HepG2 (cell line): ENCODE measurements around the gene LRTM2. TPM values are rescaled to one million over a fixed set of nuclear protein-coding genes. Genes with fewer than 3 reads are reported as not detected.

Source experiments
- CHD4 ChIP-seq: fragments of 200-600 bp; sonication (generic); IDR thresholded peaks from 2 replicates; pipeline ENCODE4 v1.7.0; 2017; ENCODE audit warnings: mild to moderate bottlenecking, low read length, borderline replicate concordance
- E2F2 ChIP-seq: sonication (generic); formaldehyde crosslinking; IDR thresholded peaks from 2 replicates; pipeline ENCODE4 v1.4.0; 2020; ENCODE audit warnings: missing genetic modification reagents, borderline replicate concordance
- HBP1 ChIP-seq: IDR thresholded peaks from 2 replicates; pipeline ENCODE4 v1.6.1; 2016; ENCODE audit warnings: low read depth, control low read depth
- HNF4A ChIP-seq: sonication (generic); formaldehyde crosslinking; IDR thresholded peaks from 2 replicates; pipeline ENCODE4 v1.4.0; 2020; ENCODE audit warnings: missing genetic modification reagents
- HOXA3 ChIP-seq: sonication (generic); formaldehyde crosslinking; IDR thresholded peaks from 2 replicates; pipeline ENCODE4 v1.5.0; 2020; ENCODE audit warnings: missing genetic modification reagents
- IKZF5 ChIP-seq: IDR thresholded peaks from 2 replicates; pipeline ENCODE4 v1.6.1; 2018; ENCODE audit warnings: missing genetic modification reagents, mild to moderate bottlenecking, missing compliant biosample characterization
- MAF1 ChIP-seq: sonication (generic); formaldehyde crosslinking; IDR thresholded peaks from 2 replicates; pipeline ENCODE4 v1.5.0; 2020; ENCODE audit warnings: missing genetic modification reagents, borderline replicate concordance
- SCMH1 ChIP-seq: sonication (generic); formaldehyde crosslinking; IDR thresholded peaks from 2 replicates; pipeline ENCODE4 v1.9.0; 2021; ENCODE audit warnings: missing genetic modification reagents, mild to moderate bottlenecking, borderline replicate concordance
- SNRNP70 ChIP-seq: fragments of 200-400 bp; formaldehyde crosslinking; IDR thresholded peaks from 2 replicates; pipeline ENCODE4 v1.6.1; 2017; ENCODE audit warnings: mild to moderate bottlenecking, low read depth, low read length, moderate library complexity
- SOX13 ChIP-seq, 3 experiments: fragments of 450-650 bp in 1 of 3; sonication (generic) in 1 of 3; formaldehyde crosslinking in 1 of 3; IDR thresholded peaks in 2 of 3; conservative IDR thresholded peaks in 1 of 3; 2 replicates each; pipeline versions ENCODE4 v1.5.0 to v1.6.1; 2016 to 2020; ENCODE audit warnings: antibody characterized with exemption in 1 of 3, mild to moderate bottlenecking in 1 of 3, missing compliant biosample characterization in 1 of 3, missing genetic modification reagents in 1 of 3, moderate library complexity in 1 of 3
- SRF ChIP-seq: IDR thresholded peaks from 2 replicates; pipeline ENCODE4 v1.6.1; 2011; ENCODE audit warnings: mild to moderate bottlenecking, low read depth, low read length, moderate library complexity
- TAF1 ChIP-seq: sonication (generic); formaldehyde crosslinking; IDR thresholded peaks from 2 replicates; pipeline ENCODE4 v1.4.0; 2020; ENCODE audit warnings: missing genetic modification reagents
- TFAP4 ChIP-seq: sonication (generic); IDR thresholded peaks from 2 replicates; pipeline ENCODE4 v1.6.1; 2016; ENCODE audit warnings: low read depth, borderline replicate concordance
- TFDP1 ChIP-seq: IDR thresholded peaks from 2 replicates; pipeline ENCODE4 v1.6.1; 2016; ENCODE audit warnings: missing compliant biosample characterization, missing genetic modification reagents, borderline replicate concordance
- ZBTB46 ChIP-seq: sonication (generic); formaldehyde crosslinking; IDR thresholded peaks from 2 replicates; pipeline ENCODE4 v1.4.0; 2020; ENCODE audit warnings: mild to moderate bottlenecking, missing genetic modification reagents, borderline replicate concordance
- ZMYM2 ChIP-seq: sonication (generic); formaldehyde crosslinking; IDR thresholded peaks from 2 replicates; pipeline ENCODE4 v1.8.0; 2022; ENCODE audit warnings: mild to moderate bottlenecking, missing genetic modification reagents
- ZNF121 ChIP-seq: sonication (generic); formaldehyde crosslinking; IDR thresholded peaks from 2 replicates; pipeline ENCODE4 v1.5.0; 2020; ENCODE audit warnings: mild to moderate bottlenecking, missing genetic modification reagents
- ZNF569 ChIP-seq: sonication (generic); formaldehyde crosslinking; IDR thresholded peaks from 2 replicates; pipeline ENCODE4 v1.5.0; 2020; ENCODE audit warnings: mild to moderate bottlenecking, missing genetic modification reagents, moderate library complexity, borderline replicate concordance
- ZNF672 ChIP-seq: sonication (generic); formaldehyde crosslinking; IDR thresholded peaks from 2 replicates; pipeline ENCODE4 v1.8.1; 2022; ENCODE audit warnings: missing genetic modification reagents
- ZSCAN22 ChIP-seq: sonication (generic); formaldehyde crosslinking; IDR thresholded peaks from 2 replicates; pipeline ENCODE4 v1.4.0; 2020; ENCODE audit warnings: mild to moderate bottlenecking, missing genetic modification reagents
- polyA plus RNA-seq, 8 experiments: library from polyadenylated mRNA; depleted of rRNA in 3 of 8; stranded (reverse) in 7 of 8; unstranded in 1 of 8; fragments of >200 nt; fragmentation: Illumina TruSeq in 4 of 8; extraction: Trizol in 4 of 8; gene quantifications; 2 replicates each; pipeline versions ENCODE4 v1.2.1 to v1.2.3, GENCODE V29; 2011 to 2016; ENCODE audit warnings: low read depth in 4 of 8, missing spikeins in 1 of 8, mixed read lengths in 1 of 8; ENCODE audit not compliant: insufficient read depth in 1 of 8
- total RNA-seq, 5 experiments: library from RNA; depleted of rRNA; stranded (reverse); fragments of >200 nt; fragmentation: Illumina TruSeq; extraction: Trizol; gene quantifications; 2 replicates each; pipeline ENCODE4 v1.2.3, GENCODE V29; 2016; ENCODE audit warnings: low read depth in 1 of 5

The LRTM2 gene
- total and polyA plus RNA-seq, 2 of the 13 experiments (the other 11 are each of a cell fraction or from before 2014, with no cell fraction given): 0.09 TPM; not detected in 1

- TF ChIP-seq HBP1 (CRISPR knock-in tag) (no peak), ZNF569 (CRISPR knock-in tag) (no peak), SOX13 (IDR thresholded peaks at IDR 0.05) (no peak), SOX13 (CRISPR knock-in tag; conservative IDR thresholded peaks at IDR 0.05 in 1 of 2, IDR thresholded peaks at IDR 0.05 in 1 of 2) (no peak), ZNF672 (CRISPR knock-in tag) (no peak), TAF1 (CRISPR knock-in tag) (no peak), MAF1 (CRISPR knock-in tag) (no peak), SCMH1 (CRISPR knock-in tag) (no peak), ZBTB46 (CRISPR knock-in tag) (no peak), HNF4A (CRISPR knock-in tag) (peak; percentile 90), IKZF5 (CRISPR knock-in tag) (no peak), TFAP4 (no peak), ZMYM2 (peak; percentile 44; the same call in 1 of the 2 replicates), CHD4 (no peak), E2F2 (CRISPR knock-in tag) (no peak), SRF (no peak), TFDP1 (CRISPR knock-in tag) (no peak), HOXA3 (peak; percentile 42; the same call in 1 of the 2 replicates), ZSCAN22 (CRISPR knock-in tag) (no peak), SNRNP70 (no peak), ZNF121 (CRISPR knock-in tag) (peak; percentile 98)
Observed at GRCh38 chr12:1807087-1807860, 13.1 kb upstream of the LRTM2 start (continued).
